Endothelial cell of umbilical vein (primary cell): ENCODE results near the gene MVK. TPM values are rescaled to one million over a fixed set of nuclear protein-coding genes. Genes with fewer than 3 reads are reported as not detected.

Source experiments
- BruUV-seq: library from RNA; stranded (reverse); fragments of 400-500 nt; replicated peaks from 2 replicates; lab custom pipeline; 2021; lab: Mats Ljungman, UMichigan
- CTCF ChIA-PET: fragments of 300-600, 350-600 bp; sonication (Branson Sonifier 250); formaldehyde crosslinking; loops from one replicate; lab custom pipeline; 2021; ENCODE audit warnings: antibody characterized with exemption, inconsistent platforms; lab: Charles Lee
- POLR2A ChIA-PET: fragments of 300-600, 350-600 bp; sonication (Branson Sonifier 250); formaldehyde crosslinking; loops from one replicate; lab custom pipeline; 2021; ENCODE audit warnings: antibody characterized with exemption, inconsistent platforms; lab: Charles Lee
- DNase-seq: peaks from one replicate; pipeline ENCODE4 v3.0.0-alpha.2; 2011; ENCODE audit warnings: low read depth, low spot score
- FAIRE-seq: peaks from 2 replicates; lab custom pipeline; 2011; peaks lifted over from hg19 to GRCh38; lab: Jason Lieb, UNC
- H2AFZ ChIP-seq: 2 replicates; pipeline ENCODE4 v1.6.0; 2012; ENCODE audit warnings: low read depth, low read length, control low read depth, inconsistent platforms
- H3K27ac ChIP-seq: 2 replicates; pipeline ENCODE4 v1.5.1; 2011; ENCODE audit warnings: low read depth, mild to moderate bottlenecking, control low read depth, low read length, moderate library complexity; ENCODE audit not compliant: insufficient read depth
- H3K27me3 ChIP-seq, 2 experiments: 2 replicates each; pipeline versions ENCODE4 v1.6.0 to v1.6.1; 2011; ENCODE audit warnings: low read length in 2 of 2, mixed read lengths in 1 of 2; ENCODE audit not compliant: control insufficient read depth in 2 of 2, insufficient read depth in 2 of 2
- H3K36me3 ChIP-seq, 2 experiments: 2 replicates in 1 of 2; 3 replicates in 1 of 2; pipeline ENCODE4 v1.5.1; 2011; ENCODE audit warnings: low read length in 2 of 2, mild to moderate bottlenecking in 1 of 2, moderate library complexity in 1 of 2; ENCODE audit not compliant: control insufficient read depth in 2 of 2, insufficient read depth in 2 of 2; ENCODE audit errors: extremely low read depth in 1 of 2
- H3K4me1 ChIP-seq: 3 replicates; pipeline ENCODE4 v1.5.1; 2011; ENCODE audit warnings: mild to moderate bottlenecking, low read length; ENCODE audit not compliant: control insufficient read depth, insufficient read depth; ENCODE audit errors: extremely low read depth
- H3K4me2 ChIP-seq: 2 replicates; pipeline ENCODE4 v1.6.1; 2011; ENCODE audit warnings: low read length, control low read depth, mixed read lengths; ENCODE audit not compliant: insufficient read depth
- H3K4me3 ChIP-seq, 3 experiments: fragments of 200-600 bp in 1 of 3; sonication (generic), shearing (Covaris generic) in 1 of 3; replicated peaks in 1 of 3; 2 replicates each; pipeline ENCODE4 v1.5.1; 2011 to 2016; ENCODE audit warnings: control low read depth in 3 of 3, low read length in 3 of 3, mild to moderate bottlenecking in 2 of 3, inconsistent platforms in 1 of 3, low read depth in 1 of 3, moderate library complexity in 1 of 3; ENCODE audit not compliant: insufficient read depth in 1 of 3
- H3K79me2 ChIP-seq: 2 replicates; pipeline ENCODE4 v1.6.0; 2012; ENCODE audit warnings: low read length, inconsistent platforms; ENCODE audit not compliant: control insufficient read depth, insufficient read depth
- H3K9ac ChIP-seq: replicated peaks from 2 replicates; pipeline ENCODE3; 2011; ENCODE audit warnings: low read length, control low read depth; ENCODE audit not compliant: insufficient read depth; ENCODE audit errors: extremely low read depth
- H3K9me1 ChIP-seq: replicated peaks from 3 replicates; pipeline ENCODE4 v1.6.0; 2011; ENCODE audit warnings: mild to moderate bottlenecking, low read length; ENCODE audit not compliant: control insufficient read depth, insufficient read depth; ENCODE audit errors: extremely low read depth
- H3K9me3 ChIP-seq: replicated peaks from 2 replicates; pipeline ENCODE4 v1.5.1; 2012; ENCODE audit warnings: low read length, inconsistent platforms; ENCODE audit not compliant: control insufficient read depth, insufficient read depth
- H4K20me1 ChIP-seq: replicated peaks from 2 replicates; pipeline ENCODE3; 2011; ENCODE audit warnings: mild to moderate bottlenecking, low read length; ENCODE audit not compliant: control insufficient read depth, insufficient read depth; ENCODE audit errors: extremely low read depth
- EZH2 ChIP-seq: IDR thresholded peaks from 2 replicates; pipeline ENCODE4 v1.6.1; 2012; ENCODE audit warnings: borderline replicate concordance, low read depth, mild to moderate bottlenecking, moderate library complexity, low read length, inconsistent platforms; ENCODE audit not compliant: severe bottlenecking
- FOS ChIP-seq: IDR thresholded peaks from 2 replicates; pipeline ENCODE4 v1.6.1; 2011; ENCODE audit warnings: mild to moderate bottlenecking, low read length, moderate library complexity, borderline replicate concordance; ENCODE audit not compliant: insufficient read depth
- GATA2 ChIP-seq: IDR thresholded peaks from 2 replicates; pipeline ENCODE4 v1.7.0; 2011; ENCODE audit warnings: low read depth, mild to moderate bottlenecking, moderate library complexity, mixed read lengths, low read length; ENCODE audit not compliant: insufficient read length, insufficient read depth
- JUN ChIP-seq: IDR thresholded peaks from 2 replicates; pipeline ENCODE4 v1.6.1; 2011; ENCODE audit warnings: borderline replicate concordance, low read depth; ENCODE audit not compliant: insufficient read length, insufficient read depth
- MYC ChIP-seq: IDR thresholded peaks from one replicate; pipeline ENCODE4 v1.6.1; 2011; ENCODE audit warnings: mild to moderate bottlenecking, low read depth, low read length
- POLR2A ChIP-seq: IDR thresholded peaks from 2 replicates; pipeline ENCODE4 v1.6.1; 2012; ENCODE audit warnings: low read depth, mild to moderate bottlenecking, control low read depth, low read length
- POLR2AphosphoS5 ChIP-seq: IDR thresholded peaks from 2 replicates; pipeline ENCODE4 v1.6.1; 2012; ENCODE audit warnings: low read depth, mild to moderate bottlenecking, control low read depth, low read length, moderate library complexity; ENCODE audit not compliant: insufficient read depth
- dilution Hi-C: fragments of 300-500 bp; cut with MboI; formaldehyde crosslinking; loops from one replicate; pipeline ENCODE4 v1.15.0; 2019; ENCODE audit warnings: low sequenced_read_pairs; ENCODE audit not compliant: extremely low pct_ligation_motif_present
- intact Hi-C: fragments of 100-400 bp; cut with micrococcal nuclease; formaldehyde crosslinking; loops from one replicate; pipeline ENCODE4 v1.10.0; 2022
- polyA plus RNA-seq, 4 experiments: library from polyadenylated mRNA; depleted of rRNA in 3 of 4; stranded (reverse) in 3 of 4; unstranded in 1 of 4; fragments of >200 nt; gene quantifications; 2 replicates each; pipeline versions ENCODE4 v1.2.1 to v1.2.3, GENCODE V29; 2011 to 2012; ENCODE audit warnings: missing spikeins in 1 of 4
- total RNA-seq: library from RNA; stranded (reverse); gene quantifications from 2 replicates; pipeline ENCODE4 v1.2.3, GENCODE V29; 2021
- TF ChIP-seq, protein P1 (sequence below): IDR thresholded peaks from 2 replicates; pipeline ENCODE4 v1.6.1; 2011; ENCODE audit not compliant: insufficient read depth, insufficient read length
- TF ChIP-seq, protein P2 (sequence below), 2 donors: IDR thresholded peaks; 1 replicate in 1 of 2; 2 replicates in 1 of 2; pipeline ENCODE4 v1.5.1; 2011; ENCODE audit warnings: low read length in 2 of 2, mild to moderate bottlenecking in 2 of 2, moderate library complexity in 2 of 2, control low read depth in 1 of 2, inconsistent platforms in 1 of 2, low read depth in 1 of 2; ENCODE audit not compliant: insufficient read depth in 1 of 2; ENCODE audit errors: extremely low read depth in 1 of 2

The MVK gene
- total and polyA plus RNA-seq, 2 donors (not counting 3 experiments of a cell fraction or from before 2014, with no cell fraction given) = 32.6 to 42.6 TPM

DNA sequence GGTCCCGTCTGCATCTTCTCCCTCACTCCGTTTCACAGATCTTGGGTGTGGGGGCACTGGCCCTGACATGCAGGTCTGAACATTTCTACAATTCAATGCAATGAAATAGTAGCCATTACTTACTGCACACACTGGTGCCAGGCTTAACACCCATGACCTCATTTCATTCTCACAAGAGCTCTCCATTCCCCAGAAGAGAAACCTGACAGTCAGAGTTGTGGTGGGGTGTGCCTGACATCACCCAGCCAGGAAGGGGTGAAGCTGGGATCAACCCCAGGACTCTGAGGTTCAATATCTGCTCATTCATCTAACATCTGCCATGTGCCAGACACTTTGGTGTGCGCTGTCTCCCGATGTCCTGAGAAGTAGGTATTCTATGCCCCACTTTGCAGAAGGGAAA lies 34.7 kb downstream of the MVK start:
- H3K9ac ChIP-seq = no peak overlapping the region
- ChIA-PET POLR2A (interaction anchor here (0.6 kb wide), 1 partner anchor 82 kb away, joined by 4 read pairs; no protein-coding TSS in a partner anchor), CTCF (interaction anchor here (0.5 to 0.9 kb wide), 2 partner anchors 10 to 344 kb away, joined by 3 to 4 read pairs; no protein-coding TSS in a partner anchor)
- BruUV-seq = no TSS peak
- intact Hi-C loops = no loop called here
- H2AFZ ChIP-seq = no peak overlapping the region
- H3K9me1 ChIP-seq = no peaks in the 10 kb centered on the region
- no peak overlapping the region for H3K4me3 ChIP-seq
- H3K9me3 ChIP-seq = no peaks in the 10 kb centered on the region
- FAIRE-seq (no peak), DNase-seq (no peak)
- H3K4me1 ChIP-seq = no peaks in the 10 kb centered on the region
- dilution Hi-C loops = no loop called here
- no peak overlapping the region for H3K27ac ChIP-seq
- no peaks in the 10 kb centered on the region for H3K36me3 ChIP-seq
- no peak overlapping the region for H3K4me2 ChIP-seq
- no peaks in the 10 kb centered on the region for H4K20me1 ChIP-seq
- H3K27me3 ChIP-seq = peaks cover 7% of the 10 kb centered on the region in 2 experiments
- H3K79me2 ChIP-seq = no peaks in the 10 kb centered on the region
- TF ChIP-seq MYC (no peak), FOS (no peak), EZH2 (no peak), POLR2A (no peak), JUN (no peak), POLR2AphosphoS5 (no peak)
- TF ChIP-seq, protein P1, sequence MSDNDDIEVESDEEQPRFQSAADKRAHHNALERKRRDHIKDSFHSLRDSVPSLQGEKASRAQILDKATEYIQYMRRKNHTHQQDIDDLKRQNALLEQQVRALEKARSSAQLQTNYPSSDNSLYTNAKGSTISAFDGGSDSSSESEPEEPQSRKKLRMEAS = no peak

DNA sequence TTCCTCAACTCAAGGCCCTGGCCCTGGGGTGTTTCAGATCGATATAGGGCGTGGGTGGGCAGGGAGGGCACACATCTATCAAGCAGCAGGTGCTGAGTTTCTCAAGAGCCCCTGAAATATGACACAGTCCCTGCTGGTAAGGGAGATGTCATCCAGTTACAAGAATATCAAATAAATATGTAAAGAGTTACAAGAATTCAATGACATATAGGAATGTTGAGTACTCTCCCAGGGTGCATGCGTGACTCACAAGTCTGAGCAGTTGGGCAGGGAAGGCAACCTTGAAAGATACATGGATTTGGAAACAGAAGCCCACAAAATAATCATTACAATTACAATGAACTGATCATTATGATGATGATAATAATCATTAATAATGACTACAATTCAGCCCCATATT lies 35.2 kb downstream of the MVK start:
- Histone ChIP-seq H3K36me3 (no peaks in the 10 kb centered on the region), H3K4me1 (no peaks in the 10 kb centered on the region), H3K9me3 (no peaks in the 10 kb centered on the region), H2AFZ (no peak overlapping the region), H3K27ac (no peak overlapping the region), H3K9ac (no peak overlapping the region), H3K4me2 (no peak overlapping the region), H4K20me1 (no peaks in the 10 kb centered on the region), H3K27me3 (peaks cover 7 to 11% of the 10 kb centered on the region in 2 experiments), H3K4me3 (no peak overlapping the region), H3K79me2 (no peaks in the 10 kb centered on the region), H3K9me1 (no peaks in the 10 kb centered on the region)
- ChIA-PET CTCF (interaction anchor here (0.9 kb wide), 1 partner anchor 11 kb away, joined by 4 read pairs; no protein-coding TSS in a partner anchor), POLR2A (no interaction called here)
- DNase-seq (no peak), FAIRE-seq (no peak)
- dilution Hi-C loops (no loop called here), intact Hi-C loops (no loop called here)
- TF ChIP-seq, protein P1 = no peak
- TF ChIP-seq POLR2A = no peak
- TF ChIP-seq, protein P2, sequence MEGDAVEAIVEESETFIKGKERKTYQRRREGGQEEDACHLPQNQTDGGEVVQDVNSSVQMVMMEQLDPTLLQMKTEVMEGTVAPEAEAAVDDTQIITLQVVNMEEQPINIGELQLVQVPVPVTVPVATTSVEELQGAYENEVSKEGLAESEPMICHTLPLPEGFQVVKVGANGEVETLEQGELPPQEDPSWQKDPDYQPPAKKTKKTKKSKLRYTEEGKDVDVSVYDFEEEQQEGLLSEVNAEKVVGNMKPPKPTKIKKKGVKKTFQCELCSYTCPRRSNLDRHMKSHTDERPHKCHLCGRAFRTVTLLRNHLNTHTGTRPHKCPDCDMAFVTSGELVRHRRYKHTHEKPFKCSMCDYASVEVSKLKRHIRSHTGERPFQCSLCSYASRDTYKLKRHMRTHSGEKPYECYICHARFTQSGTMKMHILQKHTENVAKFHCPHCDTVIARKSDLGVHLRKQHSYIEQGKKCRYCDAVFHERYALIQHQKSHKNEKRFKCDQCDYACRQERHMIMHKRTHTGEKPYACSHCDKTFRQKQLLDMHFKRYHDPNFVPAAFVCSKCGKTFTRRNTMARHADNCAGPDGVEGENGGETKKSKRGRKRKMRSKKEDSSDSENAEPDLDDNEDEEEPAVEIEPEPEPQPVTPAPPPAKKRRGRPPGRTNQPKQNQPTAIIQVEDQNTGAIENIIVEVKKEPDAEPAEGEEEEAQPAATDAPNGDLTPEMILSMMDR (IDR thresholded peaks at IDR 0.05; ENCODE audit: extremely low read depth in 1 of 2, insufficient read depth in 1 of 2, low read depth in 1 of 2, low read length in 2 of 2) = no peak
- no peak for TF ChIP-seq JUN
- TF ChIP-seq GATA2 = no peak
- TF ChIP-seq EZH2 = no peak
- TF ChIP-seq FOS = no peak
- TF ChIP-seq POLR2AphosphoS5 = no peak
- no peak for TF ChIP-seq MYC
- BruUV-seq = no TSS peak
